Ectodermal cell (in vitro differentiated cells): Measurements from ENCODE around the gene TTLL5.

Experiments used
- H3K27ac ChIP-seq: 2 replicates; pipeline ENCODE4 v1.7.0; 2013; ENCODE audit warnings: mild to moderate bottlenecking, low read depth, low read length; ENCODE audit not compliant: insufficient read depth, poor library complexity, severe bottlenecking
- H3K27me3 ChIP-seq: 2 replicates; pipeline ENCODE4 v1.7.0; 2013; ENCODE audit warnings: mild to moderate bottlenecking, low read length; ENCODE audit not compliant: insufficient read depth, control insufficient read depth, poor library complexity, severe bottlenecking
- H3K36me3 ChIP-seq: one replicate; pipeline ENCODE4 v1.7.0; 2013; ENCODE audit warnings: low read length; ENCODE audit not compliant: control insufficient read depth, insufficient read depth
- H3K4me1 ChIP-seq: one replicate; pipeline ENCODE4 v1.7.0; 2013; ENCODE audit warnings: low read length; ENCODE audit not compliant: control insufficient read depth, insufficient read depth
- H3K4me3 ChIP-seq: 2 replicates; pipeline ENCODE4 v1.7.0; 2013; ENCODE audit warnings: low read depth, low read length, control low read depth; ENCODE audit not compliant: insufficient read depth
- H3K9me3 ChIP-seq: 2 replicates; pipeline ENCODE4 v1.7.0; 2013; ENCODE audit warnings: mild to moderate bottlenecking, low read length, moderate library complexity; ENCODE audit not compliant: control insufficient read depth
- WGBS, 2 experiments: methylation state at CpG; one replicate each; pipeline ENCODE4 v1.1.7; 2013; ENCODE audit warnings: missing lambda C conversion rate in 2 of 2; 5-methylcytosine and 5-hydroxymethylcytosine counted together

The TTLL5 gene

GRCh38 chr14:75933712-75934296, 272.8 kb downstream of the TTLL5 start:
- H3K4me3 ChIP-seq, result no peak overlapping the region
- no peaks in the 10 kb centered on the region for H3K27me3 ChIP-seq
- H3K4me1 ChIP-seq, result no peaks in the 10 kb centered on the region
- H3K36me3 ChIP-seq, result no peaks in the 10 kb centered on the region
- H3K27ac ChIP-seq, result no peak overlapping the region
- 98 to 100% methylated on average over 2 of the region's 2 CpGs for WGBS, 2 experiments
- H3K9me3 ChIP-seq, result no peaks in the 10 kb centered on the region

- 86 to 92% methylated on average over 1 to 2 of the region's 2 CpGs for WGBS, 2 experiments
- Histone ChIP-seq H3K36me3 (no peaks in the 10 kb centered on the region), H3K9me3 (no peaks in the 10 kb centered on the region), H3K27me3 (no peaks in the 10 kb centered on the region), H3K27ac (no peak overlapping the region), H3K4me1 (no peaks in the 10 kb centered on the region), H3K4me3 (no peak overlapping the region)
Observed at GRCh38 chr14:75934998-75935628, 274.1 kb downstream of the TTLL5 start.

DNA sequence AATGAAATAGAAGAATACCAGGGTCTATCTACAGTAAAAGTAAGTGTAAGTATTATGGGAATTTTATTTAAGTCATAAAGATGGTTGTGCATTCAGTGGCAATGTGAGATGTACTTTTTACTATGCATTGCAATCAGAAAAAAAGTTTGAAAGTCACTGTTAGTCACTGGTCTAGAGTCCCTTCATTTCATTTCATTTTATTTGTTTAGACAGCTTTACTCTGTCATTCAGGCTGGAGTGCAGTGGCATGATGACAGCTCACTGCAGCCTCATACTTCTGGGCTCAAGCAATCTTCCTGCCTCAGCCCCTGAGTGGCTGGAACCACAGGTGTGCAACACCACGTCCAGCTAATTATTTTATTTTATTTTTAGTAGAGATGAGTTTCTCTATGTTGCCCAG, 278.2 kb downstream of the TTLL5 start:
- no peaks in the 10 kb centered on the region for H3K4me1 ChIP-seq
- no peaks in the 10 kb centered on the region for H3K36me3 ChIP-seq
- H3K27me3 ChIP-seq, result no peaks in the 10 kb centered on the region
- no peak overlapping the region for H3K27ac ChIP-seq
- WGBS, 2 experiments, result 100% methylated on average over 1 of the region's 1 CpG; no CpG with 5 or more reads in 1 of the 2 experiments
- H3K4me3 ChIP-seq, result no peak overlapping the region
- no peaks in the 10 kb centered on the region for H3K9me3 ChIP-seq

DNA sequence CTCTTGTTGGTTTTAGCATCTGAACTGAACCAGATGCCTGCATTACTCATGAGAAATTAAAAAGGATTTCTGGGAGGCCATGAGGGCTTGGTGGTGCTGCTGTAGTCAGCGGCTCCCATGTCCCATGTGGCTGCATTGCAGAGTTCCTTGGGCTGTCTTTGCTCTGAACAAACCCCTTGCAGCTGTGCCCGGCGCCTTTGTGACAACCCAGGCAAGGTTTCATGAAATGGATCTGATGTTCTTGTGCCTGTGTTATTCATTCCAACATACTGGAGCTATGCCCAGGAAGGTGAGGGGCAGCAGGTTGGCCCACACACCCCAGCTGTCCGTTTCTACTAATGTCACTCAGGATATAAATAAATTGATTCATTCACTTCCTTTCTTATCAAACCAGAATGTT, 280.0 kb downstream of the TTLL5 start:
- 95 to 96% methylated on average over 4 of the region's 4 CpGs for WGBS, 2 experiments
- H3K27me3 ChIP-seq, result no peaks in the 10 kb centered on the region
- no peak overlapping the region for H3K27ac ChIP-seq
- H3K36me3 ChIP-seq, result no peaks in the 10 kb centered on the region
- H3K4me1 ChIP-seq, result no peaks in the 10 kb centered on the region
- no peaks in the 10 kb centered on the region for H3K9me3 ChIP-seq
- H3K4me3 ChIP-seq, result no peak overlapping the region

- H3K36me3 ChIP-seq, result no peaks in the 10 kb centered on the region
- no peaks in the 10 kb centered on the region for H3K4me1 ChIP-seq
- no peak overlapping the region for H3K4me3 ChIP-seq
- 93 to 98% methylated on average over 4 of the region's 4 CpGs for WGBS, 2 experiments
- H3K27me3 ChIP-seq, result no peaks in the 10 kb centered on the region
- H3K27ac ChIP-seq, result no peak overlapping the region
- no peaks in the 10 kb centered on the region for H3K9me3 ChIP-seq
Observed at GRCh38 chr14:75944607-75945241, 283.7 kb downstream of the TTLL5 start.

DNA sequence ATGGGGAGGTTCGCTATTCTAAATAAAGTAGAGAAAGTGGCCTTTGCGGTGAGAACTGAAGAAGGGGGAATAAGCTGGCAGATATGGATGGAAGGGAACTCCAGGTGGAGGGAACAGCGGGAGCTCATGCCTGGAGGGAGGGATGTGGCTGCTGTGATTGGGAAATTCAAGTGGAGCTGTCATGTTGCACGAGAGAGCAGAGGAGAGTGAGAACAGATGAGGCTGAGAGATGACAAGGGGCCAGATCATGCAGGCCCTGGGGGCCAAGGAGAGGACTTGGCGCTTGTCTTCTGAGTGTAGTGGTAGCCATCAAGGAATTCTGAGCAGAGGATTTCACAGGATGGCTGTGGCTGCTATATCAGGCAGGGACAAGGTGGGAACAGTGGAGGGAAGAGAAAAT, 285.7 kb downstream of the TTLL5 start:
- Histone ChIP-seq H3K27ac (no peak overlapping the region), H3K4me3 (no peak overlapping the region), H3K36me3 (no peaks in the 10 kb centered on the region), H3K27me3 (no peaks in the 10 kb centered on the region), H3K4me1 (no peaks in the 10 kb centered on the region), H3K9me3 (no peaks in the 10 kb centered on the region)
- WGBS, 2 experiments, result 84 to 85% methylated on average over 5 of the region's 5 CpGs

- no peak overlapping the region for H3K27ac ChIP-seq
- H3K4me1 ChIP-seq, result no peaks in the 10 kb centered on the region
- H3K9me3 ChIP-seq, result no peaks in the 10 kb centered on the region
- H3K27me3 ChIP-seq, result no peaks in the 10 kb centered on the region
- WGBS, 2 experiments, result 97 to 100% methylated on average over 2 to 3 of the region's 3 CpGs
- H3K36me3 ChIP-seq, result no peaks in the 10 kb centered on the region
- no peak overlapping the region for H3K4me3 ChIP-seq
Observed at GRCh38 chr14:75952489-75952888, 291.4 kb downstream of the TTLL5 start.

- H3K27me3 ChIP-seq, result no peaks in the 10 kb centered on the region
- no peaks in the 10 kb centered on the region for H3K4me1 ChIP-seq
- 94 to 95% methylated on average over 9 of the region's 9 CpGs for WGBS, 2 experiments
- H3K27ac ChIP-seq, result no peak overlapping the region
- no peaks in the 10 kb centered on the region for H3K9me3 ChIP-seq
- H3K4me3 ChIP-seq, result no peak overlapping the region
- H3K36me3 ChIP-seq, result no peaks in the 10 kb centered on the region
Observed at GRCh38 chr14:75959031-75959430, 298.0 kb downstream of the TTLL5 start.

DNA sequence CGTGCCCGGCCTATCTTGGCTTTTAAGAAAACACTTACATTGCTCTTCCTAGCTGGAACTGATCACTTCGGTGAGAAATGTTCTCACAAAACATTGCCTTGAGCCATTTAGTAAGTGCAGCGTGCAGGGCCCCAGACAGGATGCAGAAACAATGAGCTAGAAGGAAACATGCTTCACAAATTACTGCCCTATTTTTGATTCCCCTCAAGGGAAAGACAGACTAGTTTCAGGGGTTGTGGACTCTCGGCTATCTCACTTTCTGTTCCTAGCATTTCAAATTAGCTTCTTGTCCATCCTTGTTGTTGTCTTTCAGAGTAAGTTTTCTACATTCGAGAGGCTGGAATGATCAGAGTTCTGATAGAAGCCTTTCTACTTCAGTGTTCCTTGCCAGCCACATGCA, 299.2 kb downstream of the TTLL5 start:
- Histone ChIP-seq H3K27me3 (no peaks in the 10 kb centered on the region), H3K4me1 (no peaks in the 10 kb centered on the region), H3K9me3 (no peaks in the 10 kb centered on the region), H3K36me3 (no peaks in the 10 kb centered on the region), H3K4me3 (no peak overlapping the region), H3K27ac (no peak overlapping the region)
- WGBS, 2 experiments, result 94 to 96% methylated on average over 6 of the region's 6 CpGs

- H3K4me1 ChIP-seq, result no peaks in the 10 kb centered on the region
- WGBS, 2 experiments, result 88 to 94% methylated on average over 3 of the region's 3 CpGs
Observed at GRCh38 chr14:75961662-75962061, 300.6 kb downstream of the TTLL5 start.

More at GRCh38 chr14:75961662-75962061, 300.6 kb downstream of the TTLL5 start:
- no peak overlapping the region for H3K4me3 ChIP-seq
- H3K9me3 ChIP-seq, result no peaks in the 10 kb centered on the region
- no peaks in the 10 kb centered on the region for H3K27me3 ChIP-seq
- H3K36me3 ChIP-seq, result no peaks in the 10 kb centered on the region
- no peak overlapping the region for H3K27ac ChIP-seq
